Inferior parietal cortex (tissue), 1 donor: ENCODE data around the gene AGXT2.
A peak's percentile ranks its signal among the peaks of the same experiment; 100 is the strongest.
"Not testable (repeated sequence)": the region's sequence is repeated elsewhere in the genome, so short reads cannot be mapped to it uniquely, and the experiment has no call there.

Experiments used
- DNase-seq: peaks from one replicate; pipeline ENCODE4 v3.0.0-alpha.2; 2016; ENCODE audit errors: extremely low spot score

AGXT2 gene

DNA sequence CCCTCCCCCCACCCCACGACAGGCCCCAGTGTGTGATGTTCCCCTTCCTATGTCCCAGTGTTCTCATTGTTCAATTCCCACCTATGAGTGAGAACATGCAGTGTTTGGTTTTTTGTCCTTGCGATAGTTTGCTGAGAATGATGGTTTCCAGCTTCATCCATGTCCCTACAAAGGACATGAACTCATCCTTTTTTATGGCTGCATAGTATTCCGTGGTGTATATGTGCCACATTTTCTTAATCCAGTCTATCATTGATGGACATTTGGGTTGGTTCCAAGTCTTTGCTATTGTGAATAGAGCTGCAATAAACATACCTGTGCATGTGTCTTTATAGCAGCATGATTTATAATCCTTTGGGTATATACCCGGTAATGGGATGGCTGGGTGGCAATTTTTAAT, 76.1 kb downstream of the AGXT2 start:
- DNase-seq: not testable (repeated sequence)

DNA sequence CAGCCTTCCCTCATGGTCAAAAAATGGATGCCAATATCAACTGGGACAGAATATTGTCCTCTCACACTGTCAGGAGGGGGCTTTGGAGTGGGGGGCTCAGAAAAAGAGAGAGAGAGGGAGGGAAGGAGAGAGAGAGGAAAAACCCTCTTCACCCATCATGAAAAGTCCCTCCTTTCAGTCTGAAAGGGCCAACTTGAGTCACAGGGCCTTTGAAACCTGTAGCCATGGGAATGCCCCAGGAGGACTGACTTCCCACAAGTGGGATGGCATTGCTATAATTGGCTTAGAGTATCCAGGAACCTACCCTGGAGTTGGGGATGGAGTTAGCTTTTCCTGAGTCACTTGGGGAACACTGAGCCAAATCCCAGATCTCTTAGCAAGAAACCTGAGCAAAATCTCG, 77.2 kb downstream of the AGXT2 start:
- DNase-seq: no peak

DNA sequence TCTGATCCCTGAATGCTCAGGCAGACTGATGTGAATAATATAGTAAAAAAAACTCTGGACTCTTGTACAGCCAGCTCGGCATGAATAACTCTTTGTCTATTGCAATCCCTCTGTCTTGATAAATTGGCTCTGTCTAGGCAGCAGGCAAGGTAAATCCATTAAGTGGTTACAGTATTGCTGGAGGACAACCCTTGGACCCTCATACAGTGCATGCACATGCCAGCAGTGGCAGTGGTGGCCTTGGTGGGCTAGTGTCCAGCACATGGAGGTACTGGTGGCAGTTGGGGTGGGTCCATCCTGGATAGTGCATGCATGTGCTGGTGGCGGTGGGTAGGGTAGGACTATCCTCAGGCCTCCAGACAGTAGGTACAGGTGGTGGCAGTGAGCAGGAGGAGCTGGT, 79.5 kb downstream of the AGXT2 start:
- DNase-seq: no peak

DNA sequence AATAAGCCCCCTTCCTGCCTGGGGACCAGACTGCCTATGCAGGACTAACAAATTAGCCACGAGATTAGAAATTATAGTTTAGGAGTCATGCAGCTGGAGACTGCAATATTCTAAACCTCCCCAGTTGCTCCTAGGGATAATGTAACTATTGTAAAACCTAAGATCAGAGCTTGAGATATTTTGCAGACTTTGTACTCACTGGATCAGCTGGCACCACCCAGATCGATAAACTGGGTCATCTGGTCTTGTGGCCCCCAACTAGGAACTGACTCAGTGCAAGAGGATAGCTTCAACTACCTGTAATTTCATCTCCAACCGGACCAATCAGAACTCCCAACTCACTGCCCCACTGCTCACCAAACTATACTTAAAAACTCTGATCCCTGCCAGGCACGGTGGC, 80.2 kb downstream of the AGXT2 start:
- DNase-seq: no peak

DNA sequence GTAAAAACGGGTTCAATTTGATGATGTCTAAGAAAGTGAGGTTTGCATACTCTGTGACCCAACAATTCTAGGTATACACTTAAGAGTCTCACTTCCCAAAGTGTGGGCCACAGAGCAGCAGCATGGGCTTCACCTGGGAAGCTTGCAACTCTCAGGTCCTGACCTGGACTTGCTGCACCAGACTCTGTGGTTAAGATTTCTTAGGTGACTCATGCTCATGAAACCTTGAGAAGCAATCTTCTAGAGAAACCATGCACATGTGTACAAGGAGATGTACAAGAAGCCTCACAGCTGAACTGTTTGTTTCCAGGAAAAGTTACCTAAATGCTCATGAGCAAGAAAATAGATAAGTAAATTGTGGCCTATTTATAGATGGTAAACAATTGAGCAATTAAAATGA, 88.4 kb downstream of the AGXT2 start:
- DNase-seq: no peak

DNA sequence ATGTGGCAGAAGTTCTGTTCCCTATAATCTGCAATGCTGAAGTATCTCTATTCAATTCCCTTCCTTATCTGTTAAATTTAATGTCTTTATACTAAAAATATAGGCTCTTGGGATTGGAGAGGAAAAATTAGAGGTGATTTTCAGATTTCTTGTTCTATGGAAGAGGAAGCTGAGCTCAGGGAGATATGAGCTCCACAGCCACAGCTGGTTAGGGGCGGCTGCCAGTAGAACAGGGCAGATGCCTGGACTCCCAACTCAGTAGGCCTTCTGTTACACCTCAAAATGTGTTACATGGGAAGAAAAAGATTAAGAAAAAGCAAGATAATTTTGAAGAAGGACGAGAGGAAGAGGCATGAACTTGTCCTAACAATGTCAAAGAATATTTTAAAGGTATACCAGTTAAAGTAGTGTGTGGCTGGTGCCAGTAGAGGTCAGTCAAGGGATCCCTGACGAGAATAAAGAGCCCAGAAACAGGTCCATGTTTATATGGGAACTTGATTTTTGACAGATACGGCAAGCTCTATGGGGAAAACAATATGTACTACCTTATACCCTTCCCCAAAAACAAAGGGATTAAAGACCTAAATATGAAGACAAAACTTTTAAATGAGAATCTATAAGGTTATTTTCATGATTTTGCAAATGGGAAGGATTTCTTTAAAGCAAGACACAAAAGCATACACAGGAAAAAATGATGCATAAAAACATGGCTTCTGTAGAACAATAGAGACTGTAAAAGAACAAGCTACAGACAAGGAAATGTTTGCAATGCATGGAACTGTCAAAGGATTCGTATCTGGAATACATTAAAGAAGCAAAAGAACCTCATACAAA, 89.7 kb downstream of the AGXT2 start:
- peak; percentile 38 for DNase-seq

DNA sequence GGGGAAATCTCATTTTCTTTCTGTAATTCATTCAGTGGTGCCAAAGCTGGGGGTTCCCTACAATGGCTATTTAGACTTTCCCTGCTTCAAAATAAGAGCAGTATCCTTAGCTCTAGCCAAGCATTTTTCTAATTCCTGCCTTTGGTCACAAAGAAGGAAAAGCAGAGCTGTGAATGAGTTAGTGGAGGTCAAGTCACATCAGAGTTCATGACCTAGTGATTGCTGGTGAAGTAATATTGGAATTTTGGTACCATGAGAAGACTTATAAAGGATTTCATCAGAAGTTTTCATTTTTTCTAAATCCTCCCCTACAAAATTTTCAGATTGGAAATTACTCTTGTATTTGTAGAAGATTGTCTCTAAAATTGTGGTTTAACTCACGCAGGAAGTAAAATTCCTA, 90.4 kb downstream of the AGXT2 start:
- no peak for DNase-seq
